H1 (cell line): ENCODE measurements around the gene NEUROD6. TPM values are rescaled to one million over a fixed set of nuclear protein-coding genes. Genes with fewer than 3 reads are reported as not detected.

Experiments
- CTCF ChIA-PET: fragments of 300-600 bp; sonication (Branson Sonifier 250); formaldehyde crosslinking; loops from one replicate; lab custom pipeline; 2021; ENCODE audit not compliant: partially characterized antibody; lab: Charles Lee
- POLR2A ChIA-PET: fragments of 300-600 bp; sonication (Branson Sonifier 250); formaldehyde crosslinking; loops from one replicate; lab custom pipeline; 2021; ENCODE audit warnings: inconsistent platforms; ENCODE audit not compliant: partially characterized antibody; lab: Charles Lee
- DNase-seq, 2 experiments: peaks; one replicate each; pipeline versions ENCODE4 v3.0.0 to v3.0.0-alpha.2; 2010 to 2022; ENCODE audit warnings: low spot score in 2 of 2, low read depth in 1 of 2, mixed read lengths in 1 of 2
- FAIRE-seq: peaks from 2 replicates; lab custom pipeline; 2011; peaks lifted over from hg19 to GRCh38; lab: Jason Lieb, UNC
- H2AFZ ChIP-seq: 2 replicates; pipeline ENCODE4 v1.8.1; 2012; ENCODE audit warnings: low read length, inconsistent platforms
- H2AK5ac ChIP-seq: 2 replicates; pipeline ENCODE4 v1.6.1; 2013; ENCODE audit warnings: low read depth, low read length
- H2BK120ac ChIP-seq: replicated peaks from 2 replicates; pipeline ENCODE3; 2013; ENCODE audit warnings: low read depth, low read length, inconsistent platforms
- H2BK12ac ChIP-seq: 2 replicates; pipeline ENCODE4 v1.6.1; 2013; ENCODE audit warnings: low read depth, low read length
- H2BK15ac ChIP-seq: 2 replicates; pipeline ENCODE4 v1.6.1; 2013; ENCODE audit warnings: low read length
- H2BK20ac ChIP-seq: 2 replicates; pipeline ENCODE4 v1.6.1; 2013; ENCODE audit warnings: low read length
- H2BK5ac ChIP-seq: 2 replicates; pipeline ENCODE4 v1.6.1; 2013; ENCODE audit warnings: low read depth, low read length
- H3K14ac ChIP-seq: 2 replicates; pipeline ENCODE4 v1.6.1; 2013; ENCODE audit warnings: inconsistent platforms; ENCODE audit not compliant: insufficient read length
- H3K18ac ChIP-seq: 2 replicates; pipeline ENCODE4 v1.6.1; 2013; ENCODE audit warnings: low read length; ENCODE audit errors: extremely low read depth
- H3K23ac ChIP-seq: 2 replicates; pipeline ENCODE4 v1.6.1; 2013; ENCODE audit warnings: inconsistent platforms; ENCODE audit not compliant: insufficient read length
- H3K23me2 ChIP-seq: 2 replicates; pipeline ENCODE4 v1.6.1; 2013; ENCODE audit warnings: low read depth, low read length
- H3K27ac ChIP-seq: 2 replicates; pipeline ENCODE4 v1.6.1; 2011; ENCODE audit warnings: low read depth, low read length, inconsistent platforms
- H3K27me3 ChIP-seq, 4 experiments: replicated peaks in 1 of 4; 1 replicate in 1 of 4; 2 replicates in 3 of 4; pipeline versions ENCODE4 v1.6.1 to v1.8.1; 2011 to 2013; ENCODE audit warnings: low read length in 3 of 4, mild to moderate bottlenecking in 3 of 4, inconsistent platforms in 2 of 4, mixed read lengths in 2 of 4, moderate library complexity in 1 of 4; ENCODE audit not compliant: control insufficient read depth in 3 of 4, insufficient read depth in 3 of 4; ENCODE audit errors: extremely low read depth in 1 of 4
- H3K36me3 ChIP-seq, 4 experiments: 2 replicates each; pipeline versions ENCODE4 v1.6.1 to v1.8.1; 2011 to 2013; ENCODE audit warnings: mild to moderate bottlenecking in 4 of 4, low read length in 3 of 4, moderate library complexity in 2 of 4, control low read depth in 1 of 4, inconsistent platforms in 1 of 4; ENCODE audit not compliant: insufficient read depth in 4 of 4, control insufficient read depth in 2 of 4
- H3K4ac ChIP-seq: replicated peaks from 2 replicates; pipeline ENCODE3; 2013; ENCODE audit warnings: low read length, low read depth, mixed read lengths, inconsistent platforms; ENCODE audit not compliant: insufficient read length
- H3K4me1 ChIP-seq, 4 experiments: replicated peaks in 1 of 4; 1 replicate in 1 of 4; 2 replicates in 3 of 4; pipeline versions ENCODE4 v1.6.1 to v1.8.1; 2011 to 2013; ENCODE audit warnings: low read length in 3 of 4, inconsistent platforms in 2 of 4, mixed read lengths in 1 of 4; ENCODE audit not compliant: insufficient read depth in 4 of 4, control insufficient read depth in 3 of 4
- H3K4me2 ChIP-seq, 2 experiments: 2 replicates each; pipeline versions ENCODE4 v1.6.1 to v1.8.1; 2011 to 2013; ENCODE audit warnings: low read depth in 2 of 2, low read length in 2 of 2, control low read depth in 1 of 2, inconsistent platforms in 1 of 2, mild to moderate bottlenecking in 1 of 2; ENCODE audit not compliant: insufficient read depth in 1 of 2
- H3K4me3 ChIP-seq, 4 experiments: fragments of 200-600, 300-600 bp in 1 of 4; sonication (generic), shearing (Covaris generic), sonication (Bioruptor Twin) in 1 of 4; 2 replicates each; pipeline versions ENCODE4 v1.5.1 to v1.8.1; 2011 to 2016; ENCODE audit warnings: low read length in 4 of 4, low read depth in 3 of 4, control low read depth in 2 of 4, inconsistent platforms in 2 of 4, mild to moderate bottlenecking in 2 of 4, mixed read lengths in 1 of 4, moderate library complexity in 1 of 4; ENCODE audit not compliant: insufficient read depth in 2 of 4; ENCODE audit errors: extremely low read depth in 1 of 4
- H3K56ac ChIP-seq: replicated peaks from 2 replicates; pipeline ENCODE3; 2013; ENCODE audit warnings: low read depth, mild to moderate bottlenecking, mixed read lengths, low read length, inconsistent platforms; ENCODE audit not compliant: insufficient read length
- H3K79me1 ChIP-seq: 2 replicates; pipeline ENCODE4 v1.6.1; 2013; ENCODE audit warnings: low read depth, low read length, control low read depth
- H3K79me2 ChIP-seq, 2 experiments: 2 replicates each; pipeline versions ENCODE4 v1.6.1 to v1.8.1; 2012 to 2013; ENCODE audit warnings: low read length in 2 of 2, mild to moderate bottlenecking in 2 of 2, inconsistent platforms in 1 of 2; ENCODE audit not compliant: insufficient read depth in 2 of 2, control insufficient read depth in 1 of 2
- H3K9ac ChIP-seq, 4 experiments: replicated peaks in 1 of 4; 1 replicate in 1 of 4; 2 replicates in 3 of 4; pipeline versions ENCODE4 v1.6.1 to v1.8.1; 2011 to 2013; ENCODE audit warnings: low read depth in 3 of 4, low read length in 3 of 4, control low read depth in 2 of 4, mild to moderate bottlenecking in 2 of 4, moderate library complexity in 2 of 4, inconsistent platforms in 1 of 4; ENCODE audit errors: extremely low read depth in 1 of 4
- H3K9me3 ChIP-seq, 2 experiments: 2 replicates each; pipeline versions ENCODE4 v1.6.1 to v1.8.1; 2012 to 2013; ENCODE audit warnings: mild to moderate bottlenecking in 2 of 2, moderate library complexity in 2 of 2, control low read depth in 1 of 2, inconsistent platforms in 1 of 2, low read depth in 1 of 2, low read length in 1 of 2, mixed read lengths in 1 of 2; ENCODE audit not compliant: insufficient read depth in 2 of 2
- H4K20me1 ChIP-seq, 2 experiments: replicated peaks in 1 of 2; 2 replicates each; pipeline versions ENCODE3 to v1.8.1; 2011 to 2013; ENCODE audit warnings: inconsistent platforms in 2 of 2, low read length in 2 of 2, mild to moderate bottlenecking in 1 of 2; ENCODE audit not compliant: insufficient read depth in 2 of 2, control insufficient read depth in 1 of 2
- H4K5ac ChIP-seq: 2 replicates; pipeline ENCODE4 v1.6.1; 2013; ENCODE audit warnings: low read length, low read depth, mixed read lengths, inconsistent platforms; ENCODE audit not compliant: insufficient read length
- H4K8ac ChIP-seq: 2 replicates; pipeline ENCODE4 v1.8.0; 2013; ENCODE audit warnings: mild to moderate bottlenecking, moderate library complexity, low read length, inconsistent platforms; ENCODE audit not compliant: insufficient read depth; ENCODE audit errors: extremely low read depth
- H4K91ac ChIP-seq: replicated peaks from 2 replicates; pipeline ENCODE3; 2013; ENCODE audit warnings: low read length, mixed read lengths, inconsistent platforms; ENCODE audit not compliant: insufficient read length
- ASH2L ChIP-seq: fragments of 200-600, 300-600 bp; sonication (generic); IDR thresholded peaks from one replicate; pipeline ENCODE4 v1.7.1; 2017; ENCODE audit warnings: low read length
- CHD1 ChIP-seq: IDR thresholded peaks from 2 replicates; pipeline ENCODE4 v1.6.1; 2012; ENCODE audit warnings: low read depth, low read length, improper control_type of control experiment
- EP300 ChIP-seq, 2 experiments: IDR thresholded peaks; 1 replicate in 1 of 2; 2 replicates in 1 of 2; pipeline ENCODE4 v1.6.1; 2011 to 2012; ENCODE audit warnings: low read depth in 2 of 2, low read length in 2 of 2, mild to moderate bottlenecking in 2 of 2, borderline replicate concordance in 1 of 2, inconsistent platforms in 1 of 2, moderate library complexity in 1 of 2
- GTF2F1 ChIP-seq: IDR thresholded peaks from 2 replicates; pipeline ENCODE4 v1.6.1; 2012; ENCODE audit warnings: low read depth, low read length, improper control_type of control experiment, borderline replicate concordance
- HDAC6 ChIP-seq: IDR thresholded peaks from one replicate; pipeline ENCODE4 v1.7.1; 2012; ENCODE audit warnings: low read depth, mild to moderate bottlenecking, inconsistent platforms, low read length, moderate library complexity
- PHF8 ChIP-seq: fragments of 200-600 bp; sonication (generic); conservative IDR thresholded peaks from 2 replicates; pipeline ENCODE4 v1.7.1; 2012; ENCODE audit warnings: low read depth, mild to moderate bottlenecking, inconsistent platforms, low read length, moderate library complexity
- RXRA ChIP-seq: IDR thresholded peaks from 2 replicates; pipeline ENCODE4 v1.6.1; 2011; ENCODE audit warnings: low read depth, mild to moderate bottlenecking, low read length, moderate library complexity; ENCODE audit not compliant: insufficient read depth
- SRF ChIP-seq: IDR thresholded peaks from 2 replicates; pipeline ENCODE4 v1.6.1; 2011; ENCODE audit warnings: mild to moderate bottlenecking, low read depth, low read length, moderate library complexity
- WGBS, 2 experiments: shearing (Covaris generic) in 1 of 2; methylation state at CpG; one replicate each; pipeline versions ENCODE4 v1.1.6 to v1.1.7; 2013 to 2015; ENCODE audit warnings: low lambda C conversion rate in 2 of 2, mixed read lengths in 2 of 2, inconsistent platforms in 1 of 2, low coverage in 1 of 2, missing lambda C conversion rate in 1 of 2; ENCODE audit not compliant: insufficient replicate concordance in 2 of 2, insufficient coverage in 1 of 2, insufficient read length in 1 of 2; ENCODE audit errors: extremely low coverage in 1 of 2, missing lambda C conversion rate in 1 of 2; 5-methylcytosine and 5-hydroxymethylcytosine counted together
- polyA plus RNA-seq, 7 experiments: library from polyadenylated mRNA; depleted of rRNA in 3 of 7; stranded (reverse) in 5 of 7; unstranded in 2 of 7; fragments of >200 nt in 5 of 7; fragments of 200-250 nt in 2 of 7; gene quantifications; 1 replicate in 5 of 7; 2 replicates in 1 of 7; 4 replicates in 1 of 7; pipeline versions ENCODE4 v1.2.1 to v1.2.3, GENCODE V29; 2011 to 2013; ENCODE audit warnings: missing spikeins in 2 of 7, mixed read lengths in 2 of 7
- total RNA-seq: library from RNA; stranded (reverse); fragmentation: NEBNext Ultra II Directional; extraction: Animal tissue kit (Norgen Biotek cat#: 25700); gene quantifications from 2 replicates; pipeline ENCODE4 v1.2.1, GENCODE V29; 2021

The NEUROD6 gene
- total and polyA plus RNA-seq, 2 of the 8 experiments (the other 6 are each of a cell fraction or from before 2014, with no cell fraction given) = not detected

GRCh38 chr7:31345421-31345820 is 4.9 kb upstream of the NEUROD6 start:
- Histone ChIP-seq H4K91ac (no peak overlapping the region), H3K4me1 (no peaks in the 10 kb centered on the region), H3K27me3 (no peaks in the 10 kb centered on the region), H3K4me2 (no peak overlapping the region), H3K18ac (no peak overlapping the region), H3K27ac (no peak overlapping the region), H3K4me3 (no peak overlapping the region), H2BK15ac (no peak overlapping the region), H2BK20ac (no peak overlapping the region), H2BK120ac (no peak overlapping the region), H4K20me1 (no peaks in the 10 kb centered on the region), H3K4ac (no peak overlapping the region), H3K23ac (no peak overlapping the region), H3K79me2 (no peaks in the 10 kb centered on the region), H3K9ac (no peak overlapping the region), H3K9me3 (no peaks in the 10 kb centered on the region), H3K79me1 (no peaks in the 10 kb centered on the region), H2AFZ (no peak overlapping the region), H4K8ac (no peak overlapping the region), H3K56ac (no peak overlapping the region), H3K23me2 (no peaks in the 10 kb centered on the region), H3K14ac (no peak overlapping the region), H3K36me3 (no peaks in the 10 kb centered on the region), H2BK12ac (no peak overlapping the region), H2BK5ac (no peak overlapping the region), H4K5ac (no peak overlapping the region), H2AK5ac (no peak overlapping the region)
- FAIRE-seq (no peak), DNase-seq (no peak)
- 94% methylated on average over 5 of the region's 5 CpGs; no CpG with 5 or more reads in 1 of the 2 experiments for WGBS, 2 experiments
- CTCF ChIA-PET = interaction anchor here (0.6 to 1.9 kb wide), 4 partner anchors 9 to 1435 kb away, joined by 3 to 9 read pairs (median 3); no protein-coding TSS in a partner anchor
- POLR2A ChIA-PET = no interaction called here
- TF ChIP-seq EP300 (IDR thresholded peaks at IDR 0.05; ENCODE audit: borderline replicate concordance in 1 of 2, low read depth in 2 of 2, low read length in 2 of 2) (no peak), PHF8 (no peak), ASH2L (no peak), HDAC6 (no peak), CHD1 (no peak), SRF (no peak), GTF2F1 (no peak), RXRA (no peak)
